CD14-positive monocyte (primary cell): ENCODE results near the gene SLITRK5. TPM values are rescaled to one million over a fixed set of nuclear protein-coding genes. Genes with fewer than 3 reads are reported as not detected.
A peak's percentile ranks its signal among the peaks of the same experiment; 100 is the strongest.

ENCODE experiments used
- DNase-seq, 3 donors: peaks; one replicate each; pipeline ENCODE4 v3.0.0-alpha.2; 2011 to 2022
- H2AFZ ChIP-seq: 2 replicates; pipeline ENCODE4 v1.6.0; 2012; ENCODE audit warnings: mild to moderate bottlenecking, low read depth, low read length, inconsistent platforms; ENCODE audit not compliant: insufficient read depth, poor library complexity, severe bottlenecking
- H3K27ac ChIP-seq, 2 donors: 1 replicate in 1 of 2; 2 replicates in 1 of 2; pipeline ENCODE4 v1.5.1; 2012 to 2013; ENCODE audit warnings: low read length in 2 of 2, control low read depth in 1 of 2, inconsistent platforms in 1 of 2, low read depth in 1 of 2, mild to moderate bottlenecking in 1 of 2
- H3K27me3 ChIP-seq, 2 donors: one replicate each; pipeline versions ENCODE4 v1.6.0 to v1.6.1; 2011 to 2013; ENCODE audit warnings: low read length in 2 of 2; ENCODE audit not compliant: control insufficient read depth in 2 of 2, insufficient read depth in 2 of 2
- H3K36me3 ChIP-seq, 2 donors: replicated peaks in 1 of 2; 1 replicate in 1 of 2; 2 replicates in 1 of 2; pipeline versions ENCODE4 v1.5.1 to v1.6.1; 2012 to 2013; ENCODE audit warnings: low read length in 2 of 2, control low read depth in 1 of 2, inconsistent platforms in 1 of 2, mild to moderate bottlenecking in 1 of 2; ENCODE audit not compliant: insufficient read depth in 2 of 2, control insufficient read depth in 1 of 2
- H3K4me1 ChIP-seq, 2 donors: 1 replicate in 1 of 2; 2 replicates in 1 of 2; pipeline versions ENCODE4 v1.5.1 to v1.6.1; 2012 to 2013; ENCODE audit warnings: low read length in 2 of 2, control low read depth in 1 of 2, inconsistent platforms in 1 of 2, mild to moderate bottlenecking in 1 of 2, moderate library complexity in 1 of 2; ENCODE audit not compliant: insufficient read depth in 2 of 2, control insufficient read depth in 1 of 2
- H3K4me2 ChIP-seq: replicated peaks from 2 replicates; pipeline ENCODE3; 2012; ENCODE audit warnings: low read length, moderate library complexity, mild to moderate bottlenecking; ENCODE audit not compliant: poor library complexity, severe bottlenecking; ENCODE audit errors: extremely low read depth
- H3K4me3 ChIP-seq, 3 experiments: fragments of 200-600 bp in 1 of 3; sonication (generic) in 1 of 3; replicated peaks in 1 of 3; 1 replicate in 2 of 3; 2 replicates in 1 of 3; pipeline ENCODE4 v1.5.1; 2011 to 2013; ENCODE audit warnings: low read length in 3 of 3, mild to moderate bottlenecking in 3 of 3, control low read depth in 2 of 3, low read depth in 2 of 3, inconsistent platforms in 1 of 3, moderate library complexity in 1 of 3
- H3K79me2 ChIP-seq: 2 replicates; pipeline ENCODE4 v1.6.0; 2012; ENCODE audit warnings: mild to moderate bottlenecking, control low read depth, inconsistent platforms, low read length, moderate library complexity; ENCODE audit not compliant: insufficient read depth
- H3K9ac ChIP-seq: 2 replicates; pipeline ENCODE4 v1.6.0; 2017; ENCODE audit warnings: low read length, mild to moderate bottlenecking; ENCODE audit not compliant: insufficient read depth, poor library complexity, severe bottlenecking
- H3K9me3 ChIP-seq, 2 donors: replicated peaks in 1 of 2; 1 replicate in 1 of 2; 2 replicates in 1 of 2; pipeline versions ENCODE4 v1.5.1 to v1.6.1; 2012 to 2013; ENCODE audit warnings: low read length in 2 of 2, control low read depth in 1 of 2; ENCODE audit not compliant: control insufficient read depth in 1 of 2, insufficient read depth in 1 of 2
- H4K20me1 ChIP-seq: 2 replicates; pipeline ENCODE4 v1.6.0; 2012; ENCODE audit warnings: mild to moderate bottlenecking, low read length, control low read depth, moderate library complexity; ENCODE audit not compliant: insufficient read depth
- H3K27ac Mint-ChIP-seq, 7 donors: one replicate each; pipeline ENCODE4 v1.8.0; 2020; ENCODE audit warnings: mild to moderate bottlenecking in 7 of 7, mixed read lengths in 7 of 7, moderate library complexity in 6 of 7, inconsistent platforms in 2 of 7
- H3K27me3 Mint-ChIP-seq, 3 donors: one replicate each; pipeline ENCODE4 v1.8.0; 2021 to 2022; ENCODE audit warnings: low read depth in 3 of 3, mild to moderate bottlenecking in 3 of 3, mixed read lengths in 3 of 3, moderate library complexity in 3 of 3, inconsistent platforms in 1 of 3
- H3K36me3 Mint-ChIP-seq, 2 donors: one replicate each; pipeline ENCODE4 v1.8.0; 2020; ENCODE audit warnings: mixed read lengths in 2 of 2, inconsistent platforms in 1 of 2, mild to moderate bottlenecking in 1 of 2
- H3K4me1 Mint-ChIP-seq: one replicate; pipeline ENCODE4 v1.8.0; 2020; ENCODE audit warnings: mild to moderate bottlenecking, mixed read lengths
- H3K4me3 Mint-ChIP-seq, 2 donors: one replicate each; pipeline ENCODE4 v1.8.0; 2020; ENCODE audit warnings: mild to moderate bottlenecking in 2 of 2, mixed read lengths in 2 of 2, moderate library complexity in 1 of 2
- H3K9me3 Mint-ChIP-seq, 7 donors: one replicate each; pipeline ENCODE4 v1.8.0; 2020 to 2022; ENCODE audit warnings: mixed read lengths in 7 of 7, mild to moderate bottlenecking in 6 of 7, moderate library complexity in 6 of 7, inconsistent platforms in 2 of 7
- WGBS: methylation state at CpG from one replicate; pipeline ENCODE4 v1.1.5; 2013; ENCODE audit warnings: missing lambda C conversion rate; ENCODE audit not compliant: insufficient coverage; 5-methylcytosine and 5-hydroxymethylcytosine counted together
- intact Hi-C, 2 donors: fragments of 100-400 bp; cut with micrococcal nuclease; formaldehyde crosslinking; loops; one replicate each; pipeline versions ENCODE4 v1.15.0 to v1.15.1; 2023
- polyA plus RNA-seq, 3 donors: library from polyadenylated mRNA; depleted of rRNA in 1 of 3; unstranded in 2 of 3; stranded (reverse) in 1 of 3; fragments of 300-500 nt in 2 of 3; fragments of >200 nt in 1 of 3; fragmentation: Illumina TruSeq in 2 of 3; gene quantifications; 1 replicate in 2 of 3; 2 replicates in 1 of 3; pipeline ENCODE4 v1.2.3, GENCODE V29; 2012 to 2021
- TF ChIP-seq, protein P1 (sequence below): fragments of 200-600 bp; IDR thresholded peaks from one replicate; pipeline ENCODE4 v1.8.0; 2022; ENCODE audit warnings: antibody characterized with exemption, mild to moderate bottlenecking

SLITRK5 gene
- polyA plus RNA-seq, 3 donors = not detected

DNA sequence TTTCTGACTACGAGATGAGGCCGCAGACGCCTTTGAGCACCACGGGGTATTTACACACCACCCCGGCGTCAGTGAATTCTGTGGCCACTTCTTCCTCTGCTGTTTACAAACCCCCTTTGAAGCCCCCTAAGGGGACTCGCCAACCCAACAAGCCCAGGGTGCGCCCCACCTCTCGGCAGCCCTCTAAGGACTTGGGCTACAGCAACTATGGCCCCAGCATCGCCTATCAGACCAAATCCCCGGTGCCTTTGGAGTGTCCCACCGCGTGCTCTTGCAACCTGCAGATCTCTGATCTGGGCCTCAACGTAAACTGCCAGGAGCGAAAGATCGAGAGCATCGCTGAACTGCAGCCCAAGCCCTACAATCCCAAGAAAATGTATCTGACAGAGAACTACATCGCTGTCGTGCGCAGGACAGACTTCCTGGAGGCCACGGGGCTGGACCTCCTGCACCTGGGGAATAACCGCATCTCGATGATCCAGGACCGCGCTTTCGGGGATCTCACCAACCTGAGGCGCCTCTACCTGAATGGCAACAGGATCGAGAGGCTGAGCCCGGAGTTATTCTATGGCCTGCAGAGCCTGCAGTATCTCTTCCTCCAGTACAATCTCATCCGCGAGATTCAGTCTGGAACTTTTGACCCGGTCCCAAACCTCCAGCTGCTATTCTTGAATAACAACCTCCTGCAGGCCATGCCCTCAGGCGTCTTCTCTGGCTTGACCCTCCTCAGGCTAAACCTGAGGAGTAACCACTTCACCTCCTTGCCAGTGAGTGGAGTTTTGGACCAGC is 5.3 kb downstream of the SLITRK5 start:
- Histone ChIP-seq H3K9me3 (peaks cover 14 to 35% of the 10 kb centered on the region in 2 donors), H2AFZ (no peak overlapping the region), H3K36me3 (no peaks in the 10 kb centered on the region), H3K4me1 (peaks cover 31 to 45% of the 10 kb centered on the region in 2 donors), H3K27ac (no peak overlapping the region), H4K20me1 (no peaks in the 10 kb centered on the region), H3K9ac (no peak overlapping the region), H3K4me3 (no peak overlapping the region), H3K4me2 (no peak overlapping the region), H3K79me2 (no peaks in the 10 kb centered on the region), H3K27me3 (peaks cover 52 to 83% of the 10 kb centered on the region in 2 donors)
- Mint-ChIP-seq H3K27ac (no peak overlapping the region), H3K4me1 (peaks cover 38% of the 10 kb centered on the region), H3K4me3 (peak overlapping the region in 1 of 2 donors; percentile 95), H3K27me3 (peaks cover 69 to 75% (median 74%) of the 10 kb centered on the region in 3 donors), H3K9me3 (peaks cover 2 to 53% (median 30%) of the 10 kb centered on the region in 7 donors), H3K36me3 (peaks cover 6 to 10% of the 10 kb centered on the region in 2 donors)
- 74% methylated on average over 31 of the region's 33 CpGs for WGBS
- TF ChIP-seq, protein P1, sequence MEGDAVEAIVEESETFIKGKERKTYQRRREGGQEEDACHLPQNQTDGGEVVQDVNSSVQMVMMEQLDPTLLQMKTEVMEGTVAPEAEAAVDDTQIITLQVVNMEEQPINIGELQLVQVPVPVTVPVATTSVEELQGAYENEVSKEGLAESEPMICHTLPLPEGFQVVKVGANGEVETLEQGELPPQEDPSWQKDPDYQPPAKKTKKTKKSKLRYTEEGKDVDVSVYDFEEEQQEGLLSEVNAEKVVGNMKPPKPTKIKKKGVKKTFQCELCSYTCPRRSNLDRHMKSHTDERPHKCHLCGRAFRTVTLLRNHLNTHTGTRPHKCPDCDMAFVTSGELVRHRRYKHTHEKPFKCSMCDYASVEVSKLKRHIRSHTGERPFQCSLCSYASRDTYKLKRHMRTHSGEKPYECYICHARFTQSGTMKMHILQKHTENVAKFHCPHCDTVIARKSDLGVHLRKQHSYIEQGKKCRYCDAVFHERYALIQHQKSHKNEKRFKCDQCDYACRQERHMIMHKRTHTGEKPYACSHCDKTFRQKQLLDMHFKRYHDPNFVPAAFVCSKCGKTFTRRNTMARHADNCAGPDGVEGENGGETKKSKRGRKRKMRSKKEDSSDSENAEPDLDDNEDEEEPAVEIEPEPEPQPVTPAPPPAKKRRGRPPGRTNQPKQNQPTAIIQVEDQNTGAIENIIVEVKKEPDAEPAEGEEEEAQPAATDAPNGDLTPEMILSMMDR = no peak
- no peak for DNase-seq
- intact Hi-C loops = no loop called here

DNA sequence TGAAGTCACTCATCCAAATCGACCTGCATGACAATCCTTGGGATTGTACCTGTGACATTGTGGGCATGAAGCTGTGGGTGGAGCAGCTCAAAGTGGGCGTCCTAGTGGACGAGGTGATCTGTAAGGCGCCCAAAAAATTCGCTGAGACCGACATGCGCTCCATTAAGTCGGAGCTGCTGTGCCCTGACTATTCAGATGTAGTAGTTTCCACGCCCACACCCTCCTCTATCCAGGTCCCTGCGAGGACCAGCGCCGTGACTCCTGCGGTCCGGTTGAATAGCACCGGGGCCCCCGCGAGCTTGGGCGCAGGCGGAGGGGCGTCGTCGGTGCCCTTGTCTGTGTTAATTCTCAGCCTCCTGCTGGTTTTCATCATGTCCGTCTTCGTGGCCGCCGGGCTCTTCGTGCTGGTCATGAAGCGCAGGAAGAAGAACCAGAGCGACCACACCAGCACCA is 5.9 kb downstream of the SLITRK5 start:
- H3K4me3 Mint-ChIP-seq = peak overlapping the region in 1 of 2 donors; percentile 95
- no peak overlapping the region for H3K27ac Mint-ChIP-seq
- Histone ChIP-seq H4K20me1 (no peaks in the 10 kb centered on the region), H3K4me1 (peaks cover 26 to 39% of the 10 kb centered on the region in 2 donors), H2AFZ (peak overlapping the region; percentile 81), H3K9me3 (peaks cover 14 to 35% of the 10 kb centered on the region in 2 donors), H3K9ac (no peak overlapping the region), H3K4me3 (peak overlapping the region in 1 of 3 experiments; percentile 76), H3K27me3 (peaks cover 48 to 78% of the 10 kb centered on the region in 2 donors), H3K79me2 (no peaks in the 10 kb centered on the region), H3K27ac (no peak overlapping the region), H3K36me3 (no peaks in the 10 kb centered on the region), H3K4me2 (peak overlapping the region; percentile 82)
- WGBS = 59% methylated on average over 27 of the region's 29 CpGs
- DNase-seq = no peak
- peaks cover 5 to 10% of the 10 kb centered on the region in 2 donors for H3K36me3 Mint-ChIP-seq
- intact Hi-C loops = no loop called here
- H3K4me1 Mint-ChIP-seq = peaks cover 36% of the 10 kb centered on the region
- TF ChIP-seq, protein P1 = no peak
- peaks cover 2 to 48% (median 30%) of the 10 kb centered on the region in 7 donors for H3K9me3 Mint-ChIP-seq
- peaks cover 64 to 69% (median 68%) of the 10 kb centered on the region in 3 donors for H3K27me3 Mint-ChIP-seq
